HG03066 (cell line): Measurements from ENCODE around the gene RNF213.
A peak's percentile ranks its signal among the peaks of the same experiment; 100 is the strongest.

Source experiments
- ATAC-seq: cut with Tn5 transposase; IDR thresholded peaks from one replicate; pipeline ENCODE4 v1.9.1; 2021; ENCODE audit warnings: low read depth; ENCODE audit not compliant: unreplicated experiment

The RNF213 gene

DNA sequence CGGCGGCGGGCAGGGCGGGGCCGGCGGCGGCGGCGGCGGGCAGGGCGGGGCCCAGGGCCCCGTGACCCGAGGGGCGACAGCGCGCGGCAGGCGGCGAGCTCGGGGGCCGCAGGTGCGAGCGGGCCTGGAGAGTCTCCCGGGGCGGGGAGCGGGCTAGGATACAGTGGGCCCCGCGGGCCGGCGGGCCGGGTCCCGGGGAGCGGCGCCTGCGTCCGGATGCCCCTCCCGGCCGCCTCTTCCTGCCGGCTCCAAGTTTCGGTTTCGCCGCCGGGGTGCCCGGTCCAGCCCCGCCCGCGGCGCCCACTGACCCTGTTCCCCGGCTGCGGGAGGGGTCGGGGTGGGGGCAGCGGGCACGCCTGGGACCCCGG is at the start of gene RNF213:
TSS of gene RNF213 (plus strand) at position 62 of the 368 bp plus-strand sequence. CDS start 2,830 bp downstream, outside the sequence.
- ATAC-seq = no peak

DNA sequence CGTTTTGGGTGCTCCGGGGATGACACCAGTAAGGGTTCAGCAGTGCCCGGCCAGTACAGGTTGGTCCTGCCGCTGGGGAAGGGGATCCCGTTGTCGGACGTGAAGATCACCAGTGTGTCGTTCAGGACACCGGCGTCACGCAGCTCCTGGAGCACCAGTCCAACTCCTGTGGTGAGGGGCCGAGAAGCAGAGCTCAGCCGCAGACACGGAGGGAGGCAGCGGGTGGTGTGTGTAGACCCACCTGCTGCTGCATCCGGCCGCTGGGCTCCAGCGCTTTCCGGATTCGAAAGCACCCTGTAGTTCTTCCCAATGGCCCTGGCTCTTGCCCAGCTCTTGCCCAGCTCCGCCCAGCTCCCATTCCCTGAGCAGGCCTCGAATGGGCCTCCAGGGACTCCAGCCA is 48.5 kb upstream of the RNF213 start:
- no peak for ATAC-seq

DNA sequence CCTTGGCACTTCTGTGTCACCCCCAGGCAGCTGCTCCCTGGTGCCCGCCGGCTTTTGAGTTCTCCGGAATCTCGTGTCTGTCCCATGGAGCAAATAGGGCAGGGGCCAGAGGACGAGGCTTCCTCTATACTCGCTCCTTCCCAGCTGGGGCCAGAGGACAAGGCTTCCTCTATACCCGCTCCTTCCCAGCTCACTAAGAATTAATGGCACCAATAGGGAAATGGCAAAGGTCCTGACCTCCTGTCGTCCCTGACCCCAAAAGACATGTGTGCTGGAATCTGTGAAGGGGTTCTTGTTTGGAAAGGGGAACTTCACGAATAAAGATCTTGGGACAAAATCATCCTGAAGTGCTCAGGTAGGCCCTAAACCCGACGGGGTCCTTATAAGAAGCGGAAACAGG is 48.1 kb upstream of the RNF213 start:
- ATAC-seq = no peak

DNA sequence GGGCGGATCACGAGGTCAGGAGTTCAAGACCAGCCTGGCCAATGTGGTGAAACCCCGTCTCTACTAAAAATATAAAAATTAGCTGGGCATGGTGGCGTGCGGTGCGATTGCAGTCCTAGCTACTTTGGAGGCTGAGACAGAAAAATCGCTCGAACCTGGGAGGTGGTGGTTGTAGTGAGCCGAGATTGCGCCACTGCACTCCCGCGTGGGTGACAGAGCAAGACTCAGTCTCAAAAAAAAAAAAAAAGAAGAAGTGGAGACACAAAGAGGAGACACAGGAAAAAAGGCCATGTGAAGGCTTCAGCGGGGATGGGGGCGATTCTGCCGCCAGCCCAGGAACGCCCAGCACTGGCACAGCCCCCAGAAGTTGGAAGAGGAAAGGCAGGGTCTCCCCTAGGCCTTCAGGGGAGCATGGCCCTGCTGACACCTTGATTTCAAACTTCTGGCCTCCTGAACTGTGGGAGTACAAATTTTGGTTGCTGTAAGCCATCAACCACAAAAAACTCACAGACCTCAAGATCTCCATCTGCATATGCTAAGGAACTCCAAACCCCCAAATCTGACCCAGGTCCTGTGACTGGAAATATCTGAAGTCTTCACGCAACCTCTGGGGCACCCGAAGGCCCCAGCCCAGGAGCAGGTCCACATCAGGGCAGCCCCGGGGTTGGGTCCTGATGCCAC is 47.5 kb upstream of the RNF213 start:
- no peak for ATAC-seq

DNA sequence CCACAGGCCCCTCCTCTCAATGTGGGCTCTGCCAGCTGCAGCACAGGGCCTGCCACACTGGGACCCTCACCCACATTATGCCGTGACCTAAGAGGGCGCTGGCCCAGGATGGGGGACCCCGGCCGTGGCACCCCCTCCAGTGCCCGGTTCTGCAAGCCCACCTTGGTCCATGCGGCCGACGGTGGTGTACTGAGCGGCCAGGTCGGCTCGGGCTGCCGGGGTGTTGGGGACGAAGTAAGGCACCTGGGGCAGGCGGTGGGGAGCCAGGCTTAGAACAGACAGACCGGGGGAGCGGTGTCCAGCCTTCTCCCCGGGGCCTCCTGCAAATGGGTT is 47.0 kb upstream of the RNF213 start:
- no peak for ATAC-seq

DNA sequence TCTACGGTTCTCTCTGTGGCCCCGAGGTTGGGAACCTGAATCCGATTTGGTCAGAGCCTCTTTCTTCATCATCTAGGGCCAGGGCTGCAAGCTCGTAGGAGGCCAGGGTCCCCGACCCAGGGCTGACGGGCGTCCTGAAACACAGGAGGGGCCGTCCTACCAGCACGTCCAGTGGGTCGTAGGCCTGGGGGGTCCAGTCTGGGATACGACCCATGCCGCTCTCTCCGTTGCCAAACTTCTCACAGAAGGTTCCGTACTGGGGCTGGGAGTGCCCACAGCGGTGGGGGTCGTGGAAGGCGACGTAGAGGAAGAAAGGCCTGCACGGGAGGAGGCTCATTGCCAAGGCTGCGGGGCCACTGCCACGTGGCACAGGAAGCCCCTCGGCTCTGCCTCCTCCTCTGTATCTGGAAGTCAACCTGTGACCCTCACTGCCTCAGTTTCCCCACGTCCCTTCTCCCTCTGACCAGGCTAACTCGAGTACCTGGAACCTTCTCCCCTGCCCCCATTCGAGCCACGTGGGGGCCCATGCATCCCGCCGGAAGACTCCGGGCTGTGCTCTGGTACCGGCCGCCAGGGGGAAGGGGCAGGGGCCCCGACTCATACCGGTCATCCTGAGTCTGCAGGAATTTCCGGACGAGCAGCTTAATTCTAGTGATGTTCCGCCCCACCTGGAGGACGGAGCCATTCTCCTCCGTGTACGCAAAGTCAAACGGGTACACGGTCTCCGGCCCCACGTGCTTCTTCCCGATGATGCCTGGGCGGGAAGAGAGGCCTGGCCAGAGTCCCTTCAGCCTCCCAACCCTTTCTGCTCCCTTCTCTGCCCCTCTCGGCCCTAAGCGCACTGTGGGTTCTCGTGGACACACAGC is 46.4 kb upstream of the RNF213 start:
- ATAC-seq = no peak

DNA sequence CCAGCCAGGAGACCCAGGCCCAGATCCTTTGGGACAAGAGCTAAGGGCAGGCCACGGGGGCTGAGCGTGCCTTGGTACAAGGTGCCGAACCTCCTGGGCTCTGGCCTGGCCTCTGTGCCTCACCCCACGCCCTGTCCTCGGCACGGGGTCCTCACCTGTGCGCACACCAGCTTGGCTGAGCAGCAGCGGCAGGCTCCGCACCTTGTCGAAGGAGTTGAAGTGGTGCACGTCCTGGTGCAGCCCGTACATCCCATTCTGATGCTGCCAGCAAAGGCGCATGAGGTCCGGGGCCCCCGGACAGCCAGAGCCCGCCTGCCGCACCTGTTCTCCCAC is 45.8 kb upstream of the RNF213 start:
- ATAC-seq = no peak

DNA sequence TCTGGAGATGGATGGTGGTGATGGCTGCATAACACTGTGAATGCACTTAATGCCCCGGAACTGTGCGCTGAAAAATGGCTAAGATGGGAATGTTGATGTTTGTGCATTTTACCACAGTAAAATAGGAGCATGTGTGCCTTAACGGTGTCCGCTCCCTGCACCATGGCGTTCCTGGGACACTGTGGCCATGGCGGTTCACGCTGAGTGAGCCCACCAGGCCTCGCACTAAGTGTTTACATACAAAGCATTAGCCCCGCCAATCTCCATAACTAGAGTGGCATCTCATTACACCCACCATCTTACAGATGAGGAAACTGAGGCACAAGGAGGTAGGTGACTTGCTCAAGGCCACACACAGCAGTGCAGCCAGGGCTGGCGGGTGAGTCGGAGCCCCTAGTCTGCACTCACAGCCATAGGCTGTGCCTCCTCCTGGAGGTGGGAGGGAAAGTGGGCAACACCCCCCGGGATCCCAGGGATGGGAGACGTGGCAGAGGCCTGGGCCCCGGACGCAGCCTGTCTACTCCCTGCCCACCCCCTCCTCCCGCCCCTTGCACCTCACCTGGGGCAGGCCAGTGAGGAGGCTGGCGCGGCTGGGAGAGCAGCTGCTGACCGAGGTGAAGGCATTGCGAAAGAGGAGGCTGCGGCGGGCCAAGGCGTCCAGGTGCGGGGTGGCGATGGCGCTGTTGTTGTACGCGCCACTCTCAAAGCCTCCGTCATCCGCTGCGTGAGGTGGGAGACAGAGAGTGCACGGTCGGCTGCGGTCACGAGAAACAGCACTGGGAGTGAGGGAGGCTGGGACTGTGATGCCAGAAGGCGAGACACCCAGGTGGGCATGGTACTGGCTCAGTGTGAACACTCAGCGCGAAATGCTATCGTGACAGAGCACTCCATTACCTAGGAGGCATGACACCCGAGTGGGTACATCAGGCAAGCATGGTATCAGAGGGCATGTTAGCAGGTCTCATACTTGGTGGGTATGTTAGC is 43.9 kb upstream of the RNF213 start:
- no peak for ATAC-seq

DNA sequence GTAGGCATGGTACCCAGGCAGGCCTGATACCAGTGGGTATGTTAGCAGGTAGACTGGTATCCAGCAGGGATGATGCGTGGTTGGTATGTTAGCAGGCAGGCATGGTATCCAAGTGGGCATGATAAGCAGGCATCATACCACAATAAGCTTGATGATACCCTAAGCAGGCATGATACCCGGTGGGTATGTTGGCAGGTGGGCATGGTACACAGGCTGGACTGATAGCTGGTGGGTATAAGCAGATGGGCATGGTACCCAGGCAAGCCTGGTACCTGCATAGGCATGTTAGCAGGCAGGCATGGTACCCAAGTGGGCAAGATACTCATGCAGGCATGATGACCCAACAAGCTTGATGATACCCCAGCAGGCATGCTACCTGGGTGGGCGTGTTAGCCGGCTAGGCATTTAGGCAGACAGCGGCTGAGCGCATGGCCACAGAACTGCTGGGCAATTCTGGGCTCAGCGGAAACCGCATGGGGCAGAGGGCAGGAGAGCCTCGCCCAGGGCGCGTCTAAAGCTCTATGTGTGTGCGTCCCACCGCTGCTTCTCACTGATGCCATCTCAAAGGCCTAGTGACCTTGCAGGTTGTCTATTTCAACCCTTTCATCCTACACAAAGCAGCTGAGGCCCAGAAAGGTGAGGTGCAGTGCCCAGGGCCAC is 42.8 kb upstream of the RNF213 start:
- ATAC-seq = no peak

DNA sequence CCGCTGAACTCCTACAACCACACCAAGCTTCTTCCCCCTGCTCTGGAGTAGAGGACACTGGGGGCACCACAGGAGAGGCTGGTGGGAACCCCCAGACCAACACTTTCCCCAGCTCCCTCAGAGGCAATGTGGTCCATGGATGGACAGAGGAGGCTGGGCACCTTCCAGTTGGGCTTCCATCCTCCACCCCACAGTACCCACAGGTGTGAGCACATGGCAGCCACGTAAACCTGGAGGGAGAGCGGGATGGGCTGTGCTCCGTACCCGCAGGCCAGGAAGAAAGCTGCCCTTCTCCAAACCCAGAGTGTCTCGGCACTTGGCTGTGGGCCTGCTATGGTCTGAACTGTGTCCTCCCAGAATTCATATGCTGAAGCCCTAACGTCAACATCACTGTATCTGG is 42.3 kb upstream of the RNF213 start:
- no peak for ATAC-seq

DNA sequence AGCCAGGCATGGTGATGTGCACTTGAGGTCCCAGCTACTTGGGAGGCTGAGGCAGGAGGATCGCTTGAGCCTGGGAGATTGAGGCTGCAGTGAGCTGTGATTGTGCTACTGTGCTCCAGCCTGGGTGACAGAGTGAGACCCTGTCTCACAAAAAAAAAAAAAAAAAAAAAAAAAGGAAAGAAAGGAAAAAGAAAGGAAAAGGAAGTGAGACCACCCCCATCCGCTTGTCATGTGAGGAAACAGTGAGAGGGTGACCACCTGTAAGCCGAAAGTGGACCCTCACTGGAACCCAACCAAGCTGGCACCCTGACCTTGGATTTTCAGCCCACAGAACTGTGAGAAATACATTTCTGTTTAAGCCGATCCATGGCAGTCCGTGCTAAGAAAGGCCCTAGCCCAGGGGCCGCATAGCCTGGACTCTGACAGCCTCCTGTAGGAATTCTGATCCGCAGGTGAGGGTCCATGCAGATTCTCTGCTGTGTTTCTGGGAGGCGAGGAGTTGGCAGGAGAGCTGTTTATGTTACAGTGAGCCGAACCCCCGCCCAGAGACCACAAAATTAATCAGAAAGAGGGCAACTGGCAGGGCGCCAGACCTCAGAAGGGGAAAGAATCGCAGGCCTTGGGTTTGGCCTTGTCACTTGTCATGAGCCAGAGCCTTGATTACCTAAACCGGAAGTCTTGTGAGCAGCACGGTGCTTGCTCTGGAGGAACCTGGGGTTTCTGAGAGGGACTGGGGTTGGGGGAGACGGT is 41.5 kb upstream of the RNF213 start:
- peak; percentile 62 for ATAC-seq

DNA sequence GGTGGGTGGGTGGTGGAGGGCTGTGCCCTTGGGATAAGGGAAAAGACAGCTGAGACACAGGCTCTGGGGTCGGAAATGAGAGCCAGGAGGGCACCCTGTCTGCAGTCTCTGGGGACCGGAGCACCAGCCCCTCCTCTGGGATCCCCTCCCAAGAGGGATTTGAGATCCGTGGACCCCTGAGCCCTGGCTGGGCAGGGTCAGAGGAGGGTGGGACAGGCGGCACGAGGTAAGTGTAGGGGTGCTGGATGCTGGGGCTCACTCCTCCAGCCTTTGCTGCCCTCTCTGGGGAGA is 40.9 kb upstream of the RNF213 start:
- ATAC-seq = peak; percentile 17

DNA sequence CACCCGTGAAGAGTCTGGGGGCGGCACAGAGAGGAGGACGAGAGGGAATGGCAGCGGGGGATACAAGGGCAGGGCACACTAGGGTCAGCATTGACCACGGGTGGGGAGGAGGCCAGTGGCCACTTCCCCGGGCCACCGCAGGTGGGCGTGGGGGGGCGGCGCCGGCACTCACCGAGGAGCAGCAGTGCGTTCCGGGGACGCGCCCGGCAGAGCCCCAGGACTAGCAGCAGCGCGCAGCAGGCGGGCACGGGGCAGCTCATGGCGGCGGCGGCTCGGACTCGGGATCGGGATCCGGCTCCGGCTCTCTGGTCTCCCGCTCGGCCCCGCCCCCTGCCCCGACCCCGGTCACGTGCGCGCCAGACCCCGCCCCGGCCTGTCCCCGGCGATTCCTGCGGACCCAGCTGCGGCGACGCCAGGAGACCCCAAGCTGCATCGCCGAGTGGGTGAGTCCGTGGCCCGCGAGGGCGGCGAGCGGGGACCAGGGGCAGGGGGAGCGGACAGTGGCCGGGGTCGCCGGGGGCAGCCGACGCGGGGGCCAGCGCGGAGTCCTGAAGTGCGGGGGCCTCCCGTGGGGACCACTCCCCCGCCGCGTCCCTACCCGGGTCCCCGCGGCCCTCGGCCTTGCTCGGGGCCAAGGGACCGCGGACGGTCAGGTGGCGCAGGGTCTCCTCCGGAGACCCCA is 40.5 kb upstream of the RNF213 start, which contains the start of the genes SGSH and SLC26A11:
TSS of gene SGSH (minus strand) at position 280 of the 682 bp plus-strand sequence. CDS start at position 260, 20 bp downstream.
TSS of gene SLC26A11 (plus strand) at position 374 of the 682 bp plus-strand sequence. CDS start 1,134 bp downstream, outside the sequence.
- ATAC-seq = peak; percentile 33

DNA sequence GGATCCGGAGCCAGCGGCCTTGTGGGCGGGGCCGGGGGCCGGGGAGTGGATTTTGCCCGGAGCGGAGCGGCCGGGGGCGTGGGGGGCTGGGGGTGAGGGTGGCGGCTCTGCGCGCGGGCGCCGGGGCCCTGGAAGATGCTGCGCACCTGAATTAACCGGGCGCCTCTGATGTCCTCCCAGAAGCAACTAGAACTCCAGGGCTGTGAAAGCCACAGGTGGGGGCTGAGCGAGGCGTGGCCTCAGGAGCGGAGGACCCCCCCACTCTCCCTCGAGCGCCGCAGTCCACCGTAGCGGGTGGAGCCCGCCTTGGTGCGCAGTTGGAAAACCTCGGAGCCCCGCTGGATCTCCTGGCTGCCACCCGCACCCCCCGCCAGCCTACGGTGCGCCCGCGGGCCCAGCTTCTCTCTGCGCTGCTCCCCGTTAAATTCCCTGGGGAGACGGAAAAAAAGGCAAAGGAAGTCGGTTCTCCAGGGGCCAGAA is 39.9 kb upstream of the RNF213 start:
- no peak for ATAC-seq

DNA sequence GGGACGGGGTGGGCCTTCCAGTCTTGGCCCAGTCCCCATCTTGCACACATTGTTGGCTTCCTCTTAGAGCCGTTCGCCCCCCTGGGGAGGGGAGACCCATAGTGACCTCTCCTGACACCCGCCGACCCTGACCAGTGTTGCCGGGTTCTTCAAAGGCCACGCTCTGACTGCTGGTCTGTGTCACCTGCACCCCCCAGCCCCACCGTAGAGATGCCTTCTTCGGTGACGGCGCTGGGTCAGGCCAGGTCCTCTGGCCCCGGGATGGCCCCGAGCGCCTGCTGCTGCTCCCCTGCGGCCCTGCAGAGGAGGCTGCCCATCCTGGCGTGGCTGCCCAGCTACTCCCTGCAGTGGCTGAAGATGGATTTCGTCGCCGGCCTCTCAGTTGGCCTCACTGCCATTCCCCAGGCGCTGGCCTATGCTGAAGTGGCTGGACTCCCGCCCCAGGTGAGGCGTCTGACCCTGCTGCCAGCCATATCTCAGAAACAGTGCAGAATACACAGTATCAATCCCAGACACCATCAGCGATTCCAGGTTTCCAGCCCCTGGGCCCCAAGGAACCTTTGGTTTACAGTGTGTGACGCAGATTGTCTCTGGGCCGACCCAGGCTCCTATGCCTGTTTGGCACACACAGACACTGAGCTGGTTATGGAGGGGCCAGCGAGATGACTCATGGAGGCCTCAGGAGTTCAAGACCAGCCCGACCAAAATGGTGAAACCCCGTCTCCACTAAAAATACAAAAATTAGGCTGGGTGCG is 39.1 kb upstream of the RNF213 start:
- ATAC-seq = no peak

DNA sequence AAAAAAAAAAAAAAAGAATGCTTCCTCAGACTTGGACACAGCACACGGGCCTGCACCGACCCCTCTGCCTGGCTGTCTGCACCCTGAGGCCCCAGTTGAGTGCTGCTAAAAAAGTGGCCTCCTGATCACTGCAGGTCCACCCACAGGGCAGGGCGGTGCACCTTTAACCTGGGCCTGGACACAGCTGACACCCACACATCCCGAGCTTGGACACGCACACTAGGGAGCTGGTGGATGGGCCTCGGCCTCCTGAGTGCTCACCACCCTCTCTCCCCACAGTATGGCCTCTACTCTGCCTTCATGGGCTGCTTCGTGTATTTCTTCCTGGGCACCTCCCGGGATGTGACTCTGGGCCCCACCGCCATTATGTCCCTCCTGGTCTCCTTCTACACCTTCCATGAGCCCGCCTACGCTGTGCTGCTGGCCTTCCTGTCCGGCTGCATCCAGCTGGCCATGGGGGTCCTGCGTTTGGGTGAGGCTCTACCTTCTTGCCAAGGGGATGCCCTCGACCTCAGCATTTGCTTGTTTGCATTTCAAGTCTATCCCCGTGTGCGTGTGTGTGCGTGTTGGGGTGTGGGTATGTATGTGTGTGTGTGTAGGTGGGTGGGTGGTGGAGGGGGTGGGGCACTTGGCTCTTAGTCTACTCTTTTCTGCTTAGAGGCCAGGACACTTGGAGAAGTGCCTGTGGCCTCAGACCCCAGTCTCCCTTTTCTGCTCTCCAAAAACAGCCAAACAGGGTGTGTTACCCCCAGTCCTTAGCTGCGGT is 38.1 kb upstream of the RNF213 start:
- ATAC-seq = no peak

DNA sequence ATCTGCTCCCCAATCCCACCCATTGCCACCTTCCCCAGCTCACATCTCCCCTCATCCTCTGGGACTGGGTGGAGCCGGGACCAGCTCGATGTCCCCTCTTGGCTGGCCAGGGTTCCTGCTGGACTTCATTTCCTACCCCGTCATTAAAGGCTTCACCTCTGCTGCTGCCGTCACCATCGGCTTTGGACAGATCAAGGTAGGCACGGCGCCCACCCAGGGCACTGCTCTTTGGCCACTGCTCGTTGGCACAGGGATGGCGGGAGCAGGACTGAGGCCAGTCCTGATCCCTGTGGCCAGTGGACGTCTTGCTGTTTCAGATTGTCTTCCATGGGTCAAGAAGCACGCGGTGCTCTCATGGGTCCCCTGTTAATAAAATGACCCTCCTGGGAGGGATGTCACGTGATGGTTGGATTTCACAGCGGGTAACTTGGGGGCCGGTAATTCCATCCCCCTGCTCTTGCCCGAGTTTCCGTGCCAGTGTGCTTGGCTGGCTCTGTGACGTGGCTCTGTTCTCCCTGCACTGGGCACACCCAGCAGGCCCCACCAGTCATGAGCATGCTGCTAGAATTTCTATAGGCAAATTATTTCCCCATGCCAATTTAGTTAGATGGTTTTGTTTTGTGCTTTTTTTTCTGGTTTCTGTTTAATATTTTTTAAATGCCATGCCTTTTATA is 37.4 kb upstream of the RNF213 start:
- ATAC-seq = no peak
